ENCODE measurements around the gene USP30. TPM values are rescaled to one million over a fixed set of nuclear protein-coding genes. Genes with fewer than 3 reads are reported as not detected.

The USP30 gene
- polyA plus RNA-seq, 4 donors: 4.9 to 25.5 (median 8.8) TPM

DNA sequence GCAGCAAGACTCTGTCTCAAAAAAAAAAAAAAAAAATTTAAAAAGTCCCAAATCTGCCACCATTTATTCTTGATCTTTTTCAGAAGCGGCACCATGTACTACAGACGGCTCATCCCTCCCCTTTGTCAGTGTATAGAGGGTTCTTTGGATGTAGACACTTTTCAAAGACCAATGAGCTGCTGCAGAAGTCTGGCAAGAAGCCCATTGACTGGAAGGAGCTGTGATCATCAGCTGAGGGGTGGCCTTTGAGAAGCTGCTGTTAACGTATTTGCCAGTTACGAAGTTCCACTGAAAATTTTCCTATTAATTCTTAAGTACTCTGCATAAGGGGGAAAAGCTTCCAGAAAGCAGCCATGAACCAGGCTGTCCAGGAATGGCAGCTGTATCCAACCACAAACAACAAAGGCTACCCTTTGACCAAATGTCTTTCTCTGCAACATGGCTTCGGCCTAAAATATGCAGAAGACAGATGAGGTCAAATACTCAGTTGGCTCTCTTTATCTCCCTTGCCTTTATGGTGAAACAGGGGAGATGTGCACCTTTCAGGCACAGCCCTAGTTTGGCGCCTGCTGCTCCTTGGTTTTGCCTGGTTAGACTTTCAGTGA lies 57.5 kb downstream of the USP30 start:
- no peak for DNase-seq
- WGBS, 3 donors: 79 to 87% (median 82%) methylated on average over 6 of the region's 6 CpGs
- H3K27me3 ChIP-seq (ENCODE audit: control insufficient read depth in 3 of 3, insufficient read depth in 3 of 3, low read length in 3 of 3): no peaks in the 10 kb centered on the region
- no peak overlapping the region for H3K4me3 ChIP-seq (ENCODE audit: low read depth in 1 of 3, low read length in 3 of 3)
- no peaks in the 10 kb centered on the region for H3K9me3 ChIP-seq (ENCODE audit: control insufficient read depth in 2 of 2, insufficient read depth in 1 of 2, low read depth in 1 of 2, low read length in 1 of 2)
- peak overlapping the region in 2 of 3 donors; percentile 33 to 98 for H3K27ac ChIP-seq (ENCODE audit: low read depth in 1 of 3, low read length in 2 of 3)
- FAIRE-seq: no peak
- H3K4me1 ChIP-seq (ENCODE audit: control insufficient read depth in 3 of 3, insufficient read depth in 2 of 3, low read depth in 1 of 3, low read length in 2 of 3): peaks cover 0 to 14% (median 0%) of the 10 kb centered on the region in 3 donors
- peaks cover 0 to 35% (median 0%) of the 10 kb centered on the region in 3 donors for H3K36me3 ChIP-seq (ENCODE audit: control insufficient read depth in 3 of 3, insufficient read depth in 2 of 3, low read depth in 1 of 3, low read length in 3 of 3)

DNA sequence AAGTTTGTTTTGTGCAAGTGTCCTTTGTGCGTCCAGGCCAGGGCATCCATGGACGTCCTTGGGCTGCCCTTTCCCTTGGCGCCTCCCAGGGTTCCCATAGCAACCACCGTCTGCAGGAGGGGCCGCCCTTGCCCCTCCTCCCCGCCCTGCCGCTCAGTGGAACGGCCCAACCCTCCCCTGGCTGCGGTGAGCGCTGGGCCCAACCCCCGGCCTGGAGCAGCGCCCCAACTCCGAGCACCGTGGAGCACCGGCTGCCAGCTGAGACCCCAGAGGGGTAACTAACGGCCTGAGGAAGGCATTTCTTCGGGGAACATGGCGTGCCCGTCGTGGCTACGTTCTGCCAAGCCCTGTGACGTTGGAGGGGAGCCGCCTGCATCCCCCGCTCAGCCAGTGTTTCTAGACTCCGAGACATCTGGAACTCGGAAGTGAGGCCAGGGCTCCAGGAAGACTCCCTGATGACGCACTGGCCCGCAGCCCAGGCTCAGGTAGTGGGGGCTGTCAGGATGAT lies 58.7 kb downstream of the USP30 start:
- Histone ChIP-seq H3K9me3 (ENCODE audit: control insufficient read depth in 2 of 2, insufficient read depth in 1 of 2, low read depth in 1 of 2, low read length in 1 of 2) (no peaks in the 10 kb centered on the region), H3K4me1 (ENCODE audit: control insufficient read depth in 3 of 3, insufficient read depth in 2 of 3, low read depth in 1 of 3, low read length in 2 of 3) (peaks cover 0 to 26% (median 8%) of the 10 kb centered on the region in 3 donors), H3K27me3 (ENCODE audit: control insufficient read depth in 3 of 3, insufficient read depth in 3 of 3, low read length in 3 of 3) (no peaks in the 10 kb centered on the region), H3K4me3 (ENCODE audit: low read depth in 1 of 3, low read length in 3 of 3) (peak overlapping the region; percentile 36 to 84 (median 74)), H3K36me3 (ENCODE audit: control insufficient read depth in 3 of 3, insufficient read depth in 2 of 3, low read depth in 1 of 3, low read length in 3 of 3) (peaks cover 0 to 28% (median 0%) of the 10 kb centered on the region in 3 donors), H3K27ac (ENCODE audit: low read depth in 1 of 3, low read length in 2 of 3) (peak overlapping the region; percentile 90 to 98 (median 95))
- 1 to 19% (median 11%) methylated on average over 28 of the region's 28 CpGs for WGBS, 3 donors
- DNase-seq: peak; percentile 93 to 94
- FAIRE-seq: no peak

DNA sequence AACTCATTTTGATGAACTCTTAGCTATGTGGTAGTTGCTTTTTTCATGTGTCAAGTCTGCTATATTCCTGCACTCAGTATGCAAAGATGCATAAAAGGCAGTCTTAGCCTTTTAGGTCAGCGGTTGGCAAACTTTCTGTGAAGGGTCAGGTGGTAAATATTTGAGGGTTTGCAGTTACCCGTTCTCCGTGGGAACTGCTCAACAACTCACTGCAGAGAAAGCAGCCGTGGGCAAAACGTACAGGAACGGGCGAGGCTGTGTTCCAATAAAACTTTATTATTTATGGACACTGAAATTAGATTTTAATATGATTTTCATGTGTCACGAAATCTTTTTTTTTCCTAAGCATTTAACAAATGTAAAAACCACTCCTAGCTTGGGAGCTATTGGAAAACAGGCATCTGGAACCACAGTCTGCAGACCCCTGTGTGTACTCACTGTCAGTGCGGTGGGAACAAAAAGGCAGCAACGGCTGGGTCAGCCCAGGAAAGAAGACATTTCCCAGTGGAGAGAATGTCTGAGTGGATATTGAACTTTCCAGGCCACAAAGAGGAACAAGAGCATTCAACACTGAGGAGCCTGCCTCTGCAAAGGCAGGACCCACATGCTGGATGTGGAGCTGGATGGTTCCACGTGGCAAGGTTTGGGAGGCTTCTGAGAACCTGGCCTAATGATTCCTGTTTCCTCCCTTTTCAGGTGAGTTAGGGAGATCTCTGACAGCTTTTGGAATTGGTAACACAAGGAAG lies 60.5 kb downstream of the USP30 start:
- Histone ChIP-seq H3K9me3 (ENCODE audit: control insufficient read depth in 2 of 2, insufficient read depth in 1 of 2, low read depth in 1 of 2, low read length in 1 of 2) (no peaks in the 10 kb centered on the region), H3K27ac (ENCODE audit: low read depth in 1 of 3, low read length in 2 of 3) (peak overlapping the region; percentile 8 to 80 (median 56)), H3K4me1 (ENCODE audit: control insufficient read depth in 3 of 3, insufficient read depth in 2 of 3, low read depth in 1 of 3, low read length in 2 of 3) (peaks cover 0 to 37% (median 8%) of the 10 kb centered on the region in 3 donors), H3K27me3 (ENCODE audit: control insufficient read depth in 3 of 3, insufficient read depth in 3 of 3, low read length in 3 of 3) (no peaks in the 10 kb centered on the region), H3K36me3 (ENCODE audit: control insufficient read depth in 3 of 3, insufficient read depth in 2 of 3, low read depth in 1 of 3, low read length in 3 of 3) (peaks cover 0 to 20% (median 0%) of the 10 kb centered on the region in 3 donors), H3K4me3 (ENCODE audit: low read depth in 1 of 3, low read length in 3 of 3) (peak overlapping the region in 1 of 3 donors; percentile 24)
- FAIRE-seq (no peak), DNase-seq (peak; percentile 13 to 71)
- WGBS, 3 donors: 44 to 74% (median 58%) methylated on average over 11 of the region's 11 CpGs

DNA sequence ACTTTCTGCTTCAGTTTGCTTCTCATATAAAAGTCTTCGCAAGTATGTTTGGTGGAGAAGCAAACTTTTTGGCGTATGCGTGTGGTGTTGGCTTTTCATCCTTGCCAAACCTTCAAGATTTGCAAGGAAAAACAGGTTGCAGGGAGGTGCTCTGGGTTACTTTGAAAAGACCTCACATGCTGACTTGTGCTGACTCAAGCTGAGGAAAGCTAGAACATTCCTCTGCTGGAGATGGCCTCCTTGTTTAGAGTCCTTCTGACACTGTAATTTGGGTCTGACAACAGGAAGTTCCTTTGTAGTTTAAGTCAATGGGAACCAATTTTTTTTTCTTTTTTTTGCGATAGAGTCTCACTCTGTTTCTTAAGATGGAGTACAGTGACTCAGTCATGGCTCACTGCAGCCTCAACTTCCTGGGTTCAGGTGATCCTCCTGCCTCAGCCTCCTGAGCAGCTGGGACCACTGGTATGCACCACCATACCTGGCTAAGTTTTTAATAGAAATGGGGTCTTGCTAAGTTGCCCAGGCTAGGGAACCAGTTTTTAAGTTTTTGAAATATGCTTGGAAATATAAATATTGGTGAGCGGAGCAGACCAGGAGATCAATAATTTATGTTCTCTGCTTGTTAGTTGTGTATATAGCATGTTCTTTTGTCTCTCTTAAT lies 61.4 kb downstream of the USP30 start:
- Histone ChIP-seq H3K4me1 (ENCODE audit: control insufficient read depth in 3 of 3, insufficient read depth in 2 of 3, low read depth in 1 of 3, low read length in 2 of 3) (peaks cover 0 to 46% (median 8%) of the 10 kb centered on the region in 3 donors), H3K36me3 (ENCODE audit: control insufficient read depth in 3 of 3, insufficient read depth in 2 of 3, low read depth in 1 of 3, low read length in 3 of 3) (peaks cover 0 to 13% (median 0%) of the 10 kb centered on the region in 3 donors), H3K27ac (ENCODE audit: low read depth in 1 of 3, low read length in 2 of 3) (peak overlapping the region in 2 of 3 donors; percentile 56 to 86), H3K4me3 (ENCODE audit: low read depth in 1 of 3, low read length in 3 of 3) (peak overlapping the region in 1 of 3 donors; percentile 24), H3K27me3 (ENCODE audit: control insufficient read depth in 3 of 3, insufficient read depth in 3 of 3, low read length in 3 of 3) (no peaks in the 10 kb centered on the region), H3K9me3 (ENCODE audit: control insufficient read depth in 2 of 2, insufficient read depth in 1 of 2, low read depth in 1 of 2, low read length in 1 of 2) (no peaks in the 10 kb centered on the region)
- FAIRE-seq (no peak), DNase-seq (peak in 1 of 2 donors; percentile 10)
- WGBS, 3 donors: 38 to 67% (median 49%) methylated on average over 5 of the region's 5 CpGs

DNA sequence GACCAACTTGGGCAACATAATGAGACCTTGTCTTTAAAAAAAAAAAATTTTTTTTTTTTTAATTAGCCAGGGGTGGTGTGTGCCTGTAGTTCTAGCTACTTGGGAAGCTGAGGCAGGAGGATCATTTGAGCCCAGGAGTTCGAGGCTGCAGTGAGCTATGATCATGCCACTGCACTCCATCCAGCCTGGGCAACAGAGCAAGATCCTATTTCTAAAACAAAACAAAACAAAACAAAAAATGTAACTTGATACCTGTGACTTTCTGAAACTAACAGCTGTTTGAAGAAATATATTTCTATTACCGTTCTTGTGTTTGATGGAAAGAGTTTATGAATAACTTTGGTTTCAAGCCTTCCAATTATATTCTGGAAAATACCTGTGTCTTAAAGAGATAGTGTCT lies 62.3 kb downstream of the USP30 start:
- H3K27me3 ChIP-seq (ENCODE audit: control insufficient read depth in 3 of 3, insufficient read depth in 3 of 3, low read length in 3 of 3): no peaks in the 10 kb centered on the region
- H3K27ac ChIP-seq (ENCODE audit: low read depth in 1 of 3, low read length in 2 of 3): peak overlapping the region; percentile 88 to 94 (median 93)
- H3K36me3 ChIP-seq (ENCODE audit: control insufficient read depth in 3 of 3, insufficient read depth in 2 of 3, low read depth in 1 of 3, low read length in 3 of 3): peaks cover 0 to 9% (median 0%) of the 10 kb centered on the region in 3 donors
- H3K4me1 ChIP-seq (ENCODE audit: control insufficient read depth in 3 of 3, insufficient read depth in 2 of 3, low read depth in 1 of 3, low read length in 2 of 3): peaks cover 0 to 52% (median 8%) of the 10 kb centered on the region in 3 donors
- no peak for DNase-seq
- no peaks in the 10 kb centered on the region for H3K9me3 ChIP-seq (ENCODE audit: control insufficient read depth in 2 of 2, insufficient read depth in 1 of 2, low read depth in 1 of 2, low read length in 1 of 2)
- no peak for FAIRE-seq
- WGBS, 3 donors: 39 to 60% (median 49%) methylated on average over 2 of the region's 2 CpGs
- no peak overlapping the region for H3K4me3 ChIP-seq (ENCODE audit: low read depth in 1 of 3, low read length in 3 of 3)

DNA sequence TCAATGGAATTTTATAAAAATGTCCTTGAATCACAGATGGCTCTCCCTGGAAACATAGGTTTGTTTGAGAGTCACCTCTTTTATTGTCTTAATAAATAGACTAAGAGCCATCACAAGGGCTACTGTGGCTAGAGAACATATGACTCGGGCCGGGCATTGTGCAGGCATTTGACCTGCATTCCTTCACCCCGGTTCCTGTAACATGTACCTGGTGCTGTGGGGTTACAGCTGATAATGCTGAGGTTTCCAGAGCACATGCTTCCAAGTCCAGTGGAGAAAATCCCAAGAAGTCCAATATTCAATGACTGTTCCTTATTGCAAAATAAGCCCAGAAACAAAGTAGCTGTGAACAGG lies 63.0 kb downstream of the USP30 start:
- FAIRE-seq: no peak
- no peak for DNase-seq
- 22 to 67% (median 24%) methylated on average over 3 of the region's 3 CpGs for WGBS, 3 donors
- Histone ChIP-seq H3K27me3 (ENCODE audit: control insufficient read depth in 3 of 3, insufficient read depth in 3 of 3, low read length in 3 of 3) (no peaks in the 10 kb centered on the region), H3K27ac (ENCODE audit: low read depth in 1 of 3, low read length in 2 of 3) (peak overlapping the region; percentile 88 to 94 (median 93)), H3K4me1 (ENCODE audit: control insufficient read depth in 3 of 3, insufficient read depth in 2 of 3, low read depth in 1 of 3, low read length in 2 of 3) (peaks cover 2 to 52% (median 11%) of the 10 kb centered on the region in 3 donors), H3K36me3 (ENCODE audit: control insufficient read depth in 3 of 3, insufficient read depth in 2 of 3, low read depth in 1 of 3, low read length in 3 of 3) (peaks cover 0 to 2% (median 0%) of the 10 kb centered on the region in 3 donors), H3K9me3 (ENCODE audit: control insufficient read depth in 2 of 2, insufficient read depth in 1 of 2, low read depth in 1 of 2, low read length in 1 of 2) (no peaks in the 10 kb centered on the region), H3K4me3 (ENCODE audit: low read depth in 1 of 3, low read length in 3 of 3) (peak overlapping the region in 1 of 3 donors; percentile 20)

DNA sequence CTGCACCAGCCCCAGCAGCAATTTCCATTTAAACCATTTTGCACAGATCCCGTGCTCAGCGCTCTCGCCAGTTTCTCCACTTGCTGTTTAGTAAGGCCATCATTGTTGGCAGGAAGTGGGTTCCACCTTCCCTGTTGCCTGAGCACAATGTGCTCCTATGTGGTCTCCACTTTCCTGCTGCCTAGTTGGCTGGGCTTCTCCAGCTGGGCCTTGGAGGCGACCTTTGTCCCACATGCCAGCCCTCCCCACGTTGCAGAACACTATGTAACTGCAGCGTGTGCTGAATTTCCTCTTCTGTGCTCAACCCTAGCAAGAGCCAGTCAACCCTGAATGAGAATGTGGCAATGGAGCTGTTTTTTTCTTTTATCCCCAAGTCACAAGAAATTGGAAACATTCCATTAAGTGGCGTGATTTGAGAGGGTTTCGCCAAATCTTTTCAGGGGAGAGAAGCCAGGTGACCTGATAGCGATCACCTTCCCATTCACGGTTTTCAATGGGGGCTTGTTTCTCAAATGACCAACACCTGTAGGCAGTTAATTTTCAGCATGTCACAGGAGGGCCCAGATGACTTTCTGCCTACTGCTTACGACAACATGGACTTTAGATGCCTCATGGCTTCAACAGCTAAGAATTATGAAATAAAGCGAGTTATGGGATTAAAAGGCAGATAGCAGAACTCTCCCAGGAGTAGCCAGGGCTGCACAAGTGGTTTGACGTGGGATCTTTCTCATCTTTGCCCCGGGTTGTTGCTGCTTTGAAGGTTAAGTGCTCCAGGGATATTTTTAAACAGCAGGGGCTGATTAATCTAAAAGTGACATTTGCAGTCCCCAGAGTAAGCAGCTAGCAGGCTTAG lies 63.6 kb downstream of the USP30 start, which contains the start of gene ACACB:
TSS of gene ACACB (plus strand) at position 830 of the 853 bp plus-strand sequence. CDS start 22,819 bp downstream, outside the sequence.
- peaks cover 2 to 52% (median 11%) of the 10 kb centered on the region in 3 donors for H3K4me1 ChIP-seq (ENCODE audit: control insufficient read depth in 3 of 3, insufficient read depth in 2 of 3, low read depth in 1 of 3, low read length in 2 of 3)
- FAIRE-seq: no peak

More for the DNA sequence above, 63.6 kb downstream of the USP30 start, which contains the start of gene ACACB:
- H3K4me3 ChIP-seq (ENCODE audit: low read depth in 1 of 3, low read length in 3 of 3): peak within 1 kb of the TSS in 1 of 3 donors; percentile 20
- no peaks in the 10 kb centered on the region for H3K27me3 ChIP-seq (ENCODE audit: control insufficient read depth in 3 of 3, insufficient read depth in 3 of 3, low read length in 3 of 3)
- H3K27ac ChIP-seq (ENCODE audit: low read depth in 1 of 3, low read length in 2 of 3): peak within 1 kb of the TSS; percentile 88 to 94 (median 93)
- 8 to 45% (median 25%) methylated on average over 14 of the region's 14 CpGs for WGBS, 3 donors
- DNase-seq: peak; percentile 89 to 94
- no peaks in the 10 kb centered on the region for H3K9me3 ChIP-seq (ENCODE audit: control insufficient read depth in 2 of 2, insufficient read depth in 1 of 2, low read depth in 1 of 2, low read length in 1 of 2)
- H3K36me3 ChIP-seq (ENCODE audit: control insufficient read depth in 3 of 3, insufficient read depth in 2 of 3, low read depth in 1 of 3, low read length in 3 of 3): peaks cover 0 to 2% (median 0%) of the 10 kb centered on the region in 3 donors

Data from small intestine (tissue), 7 donors.